ENCODE measurements around the gene NR1H2.

Gene NR1H2

DNA sequence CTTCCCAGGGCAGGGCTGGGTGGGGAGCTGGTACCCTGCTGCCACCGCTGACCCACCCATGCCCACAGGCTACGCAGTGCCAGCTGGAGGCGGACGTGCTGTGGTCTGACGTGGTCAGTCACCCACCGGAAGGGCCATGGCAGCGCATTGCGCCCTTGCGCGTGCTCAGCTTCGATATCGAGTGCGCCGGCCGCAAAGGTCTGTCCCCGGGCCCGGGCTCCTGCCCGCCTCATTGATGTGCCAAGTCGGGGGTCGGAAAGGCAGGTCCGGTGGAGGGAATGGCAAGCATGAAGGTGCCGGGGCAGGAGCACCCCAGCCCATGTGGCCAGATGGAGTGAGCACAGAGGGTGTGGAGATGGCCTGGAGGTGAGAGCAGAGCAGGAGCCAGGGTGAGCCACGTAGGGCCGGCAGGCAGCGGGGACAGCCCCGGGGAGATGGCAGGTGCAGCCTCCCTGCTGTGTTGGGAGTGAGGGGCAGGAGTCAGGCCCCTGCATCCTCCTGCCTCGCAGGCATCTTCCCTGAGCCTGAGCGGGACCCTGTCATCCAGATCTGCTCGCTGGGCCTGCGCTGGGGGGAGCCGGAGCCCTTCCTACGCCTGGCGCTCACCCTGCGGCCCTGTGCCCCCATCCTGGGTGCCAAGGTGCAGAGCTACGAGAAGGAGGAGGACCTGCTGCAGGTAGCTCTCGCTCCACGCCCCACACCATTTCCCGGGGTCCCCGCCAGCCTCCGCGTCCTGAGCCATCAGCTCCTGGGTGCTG, 26.5 kb downstream of the NR1H2 start:
- no peak for DNase-seq (ENCODE audit: low read depth)

DNA sequence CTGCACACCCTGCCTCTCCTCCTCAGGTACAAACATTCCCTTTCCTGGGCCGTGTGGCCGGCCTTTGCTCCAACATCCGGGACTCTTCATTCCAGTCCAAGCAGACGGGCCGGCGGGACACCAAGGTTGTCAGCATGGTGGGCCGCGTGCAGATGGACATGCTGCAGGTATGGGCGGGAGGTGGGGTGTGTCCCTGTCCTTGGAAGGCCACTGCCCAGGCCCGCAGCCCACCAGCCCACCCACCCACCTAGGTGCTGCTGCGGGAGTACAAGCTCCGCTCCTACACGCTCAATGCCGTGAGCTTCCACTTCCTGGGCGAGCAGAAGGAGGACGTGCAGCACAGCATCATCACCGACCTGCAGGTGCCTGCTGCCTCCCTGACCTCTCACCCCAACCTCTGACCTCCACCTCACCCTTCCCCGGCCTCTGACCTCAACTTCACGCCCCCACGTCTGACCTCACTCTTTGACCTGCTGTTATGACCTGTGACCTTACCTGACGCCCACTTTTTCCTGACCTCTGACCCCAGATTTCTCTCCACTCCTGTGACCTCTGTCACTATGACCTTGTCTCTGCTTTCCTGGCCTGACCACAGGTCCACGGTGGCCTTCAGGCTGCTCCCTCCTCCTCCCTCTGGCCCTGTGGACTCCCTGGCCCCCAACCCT, 30.0 kb downstream of the NR1H2 start:
- DNase-seq (ENCODE audit: low read depth) = no peak

DNA sequence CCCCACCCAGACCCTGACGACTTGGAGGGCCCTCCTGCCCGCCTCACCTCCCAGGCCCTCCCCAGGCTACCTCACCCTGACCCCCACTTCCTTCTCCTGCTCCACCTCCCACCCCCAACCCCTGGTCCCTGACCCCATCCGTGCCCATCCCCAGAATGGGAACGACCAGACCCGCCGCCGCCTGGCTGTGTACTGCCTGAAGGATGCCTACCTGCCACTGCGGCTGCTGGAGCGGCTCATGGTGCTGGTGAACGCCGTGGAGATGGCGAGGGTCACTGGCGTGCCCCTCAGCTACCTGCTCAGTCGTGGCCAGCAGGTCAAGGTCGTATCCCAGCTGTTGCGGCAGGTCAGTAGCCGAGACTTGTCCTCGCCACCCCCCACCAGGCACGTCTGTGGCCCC, 30.6 kb downstream of the NR1H2 start:
- DNase-seq (ENCODE audit: low read depth) = no peak

DNA sequence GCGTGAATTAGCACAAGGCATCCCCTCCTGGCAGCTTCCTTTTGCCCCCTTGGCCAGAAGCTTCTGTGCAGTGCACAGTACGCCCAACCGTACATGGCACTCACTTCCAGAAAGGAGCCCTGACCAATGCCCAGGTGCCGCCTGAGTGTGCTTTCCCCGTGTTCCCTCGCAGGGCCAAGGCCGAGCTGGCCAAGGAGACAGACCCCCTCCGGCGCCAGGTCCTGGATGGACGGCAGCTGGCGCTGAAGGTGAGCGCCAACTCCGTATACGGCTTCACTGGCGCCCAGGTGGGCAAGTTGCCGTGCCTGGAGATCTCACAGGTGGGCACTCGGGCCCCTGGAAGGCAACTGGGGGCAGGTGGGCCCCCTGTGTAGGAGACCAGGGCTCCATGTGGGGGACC, 33.1 kb downstream of the NR1H2 start:
- DNase-seq (ENCODE audit: low read depth) = no peak

DNA sequence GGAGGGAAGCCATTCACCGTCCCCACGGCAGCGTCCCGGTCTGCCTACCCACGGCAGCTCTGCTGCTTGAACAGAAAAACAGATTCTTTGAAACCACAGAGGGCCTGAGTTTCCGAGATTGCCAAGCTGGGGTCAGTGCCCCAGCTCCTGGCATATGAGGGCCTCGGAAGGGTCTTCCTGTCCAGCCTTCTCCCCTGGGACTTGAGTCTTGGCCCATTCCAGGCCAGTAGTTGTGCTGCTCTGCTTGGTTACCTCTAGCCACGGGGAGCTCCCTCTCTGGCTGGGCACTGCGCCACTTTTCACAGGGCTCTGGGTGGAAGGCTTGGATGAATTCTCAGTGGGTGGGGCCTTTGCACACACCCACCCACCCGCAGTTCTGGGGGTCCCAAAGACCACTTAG, 33.9 kb downstream of the NR1H2 start:
- DNase-seq (ENCODE audit: low read depth) = no peak

DNA sequence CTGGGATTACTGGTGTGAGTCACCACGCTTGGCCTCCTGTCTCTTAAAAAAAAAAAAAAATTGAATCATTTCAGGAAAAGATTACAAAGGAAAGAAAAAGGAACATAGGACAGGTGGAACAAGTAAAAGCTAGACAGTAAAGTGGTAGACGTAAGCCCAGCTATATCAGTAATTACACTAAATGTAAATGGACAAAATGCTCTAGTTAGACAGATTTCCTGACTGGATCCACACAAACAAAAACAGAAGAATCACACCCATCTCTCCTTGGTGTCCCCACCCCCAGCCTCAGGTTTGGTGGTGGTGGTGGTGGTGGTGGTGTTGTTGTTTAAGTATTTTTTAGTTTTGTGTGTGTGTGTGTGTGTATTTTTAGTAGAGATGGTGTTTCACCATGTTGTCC, 36.2 kb downstream of the NR1H2 start:
- no peak for DNase-seq (ENCODE audit: low read depth)

DNA sequence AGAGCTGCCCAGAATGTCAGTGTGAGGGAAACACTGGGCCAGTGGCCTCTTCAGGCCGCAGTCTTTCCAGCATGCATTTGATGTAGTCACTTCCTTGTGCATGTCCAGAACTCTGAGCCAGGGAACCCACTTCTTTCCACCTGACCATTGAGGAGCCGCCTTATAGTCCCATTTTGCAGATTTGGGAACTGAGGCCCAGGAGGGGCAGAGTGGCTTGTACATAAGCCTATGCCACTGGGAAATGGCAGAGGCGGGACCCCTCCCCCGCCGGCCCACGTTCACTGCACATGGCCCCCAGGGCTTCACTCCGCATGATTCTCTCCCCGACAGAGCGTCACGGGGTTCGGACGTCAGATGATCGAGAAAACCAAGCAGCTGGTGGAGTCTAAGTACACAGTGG, 36.8 kb downstream of the NR1H2 start:
- no peak for DNase-seq (ENCODE audit: low read depth)

DNA sequence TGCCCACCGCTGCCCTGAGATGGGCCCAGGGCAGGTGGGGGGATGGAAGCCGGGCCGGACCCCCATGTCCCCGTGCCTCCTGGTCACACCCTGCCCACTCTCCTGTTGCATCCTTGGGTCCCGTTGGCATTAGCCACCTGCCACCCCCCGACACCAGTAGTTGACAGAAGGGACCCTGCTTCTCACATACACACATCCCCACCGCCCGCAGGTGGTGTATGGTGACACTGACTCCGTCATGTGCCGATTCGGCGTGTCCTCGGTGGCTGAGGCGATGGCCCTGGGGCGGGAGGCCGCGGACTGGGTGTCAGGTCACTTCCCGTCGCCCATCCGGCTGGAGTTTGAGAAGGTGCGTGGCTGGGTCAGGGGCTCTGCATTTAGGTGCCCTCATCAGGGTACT, 37.3 kb downstream of the NR1H2 start:
- DNase-seq (ENCODE audit: low read depth) = no peak

DNA sequence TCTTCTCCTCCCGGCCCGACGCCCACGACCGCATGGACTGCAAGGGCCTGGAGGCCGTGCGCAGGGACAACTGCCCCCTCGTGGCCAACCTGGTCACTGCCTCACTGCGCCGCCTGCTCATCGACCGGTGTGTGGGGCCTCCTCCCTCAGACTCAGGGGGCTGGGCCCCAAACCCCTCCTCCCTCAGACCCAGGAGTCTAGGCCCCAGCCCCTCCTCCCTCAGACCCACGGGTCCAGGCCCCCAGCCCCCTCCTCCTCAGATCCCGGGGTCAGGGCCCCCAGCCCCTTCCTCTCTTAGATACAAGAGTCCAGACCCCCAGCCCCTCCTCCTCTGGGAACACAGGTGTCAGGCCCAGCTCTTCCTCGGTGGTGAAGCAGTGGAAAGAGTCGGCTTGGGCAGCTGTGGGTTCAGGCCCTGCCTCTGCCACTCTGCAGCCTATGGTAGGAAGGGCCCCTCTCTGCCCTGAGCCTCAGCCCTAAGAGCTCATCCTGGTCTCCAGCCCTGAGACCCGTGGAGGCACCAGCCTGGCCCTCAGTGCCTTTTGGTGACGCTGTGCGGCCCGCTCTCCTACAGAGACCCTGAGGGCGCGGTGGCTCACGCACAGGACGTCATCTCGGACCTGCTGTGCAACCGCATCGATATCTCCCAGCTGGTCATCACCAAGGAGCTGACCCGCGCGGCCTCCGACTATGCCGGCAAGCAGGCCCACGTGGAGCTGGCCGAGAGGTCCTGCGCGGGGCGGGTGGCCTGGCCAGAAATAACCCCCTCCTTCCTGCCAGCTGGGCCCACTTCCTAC, 38.8 kb downstream of the NR1H2 start:
- DNase-seq (ENCODE audit: low read depth) = peak; percentile 54

DNA sequence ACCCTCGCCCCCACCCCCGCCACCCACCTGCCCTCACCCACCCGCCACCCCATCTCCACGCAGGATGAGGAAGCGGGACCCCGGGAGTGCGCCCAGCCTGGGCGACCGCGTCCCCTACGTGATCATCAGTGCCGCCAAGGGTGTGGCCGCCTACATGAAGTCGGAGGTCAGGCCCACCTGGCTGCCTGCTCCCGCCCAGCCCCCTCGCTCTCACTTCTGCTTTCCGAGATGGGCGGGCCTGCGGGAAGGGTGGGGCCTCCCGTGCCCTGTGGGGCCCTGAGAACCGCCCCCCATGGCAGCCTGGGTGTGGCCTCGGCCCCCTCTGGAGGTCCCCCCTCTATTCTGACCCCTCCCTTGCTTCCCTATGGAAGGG, 39.4 kb downstream of the NR1H2 start:
- DNase-seq (ENCODE audit: low read depth) = no peak

DNA sequence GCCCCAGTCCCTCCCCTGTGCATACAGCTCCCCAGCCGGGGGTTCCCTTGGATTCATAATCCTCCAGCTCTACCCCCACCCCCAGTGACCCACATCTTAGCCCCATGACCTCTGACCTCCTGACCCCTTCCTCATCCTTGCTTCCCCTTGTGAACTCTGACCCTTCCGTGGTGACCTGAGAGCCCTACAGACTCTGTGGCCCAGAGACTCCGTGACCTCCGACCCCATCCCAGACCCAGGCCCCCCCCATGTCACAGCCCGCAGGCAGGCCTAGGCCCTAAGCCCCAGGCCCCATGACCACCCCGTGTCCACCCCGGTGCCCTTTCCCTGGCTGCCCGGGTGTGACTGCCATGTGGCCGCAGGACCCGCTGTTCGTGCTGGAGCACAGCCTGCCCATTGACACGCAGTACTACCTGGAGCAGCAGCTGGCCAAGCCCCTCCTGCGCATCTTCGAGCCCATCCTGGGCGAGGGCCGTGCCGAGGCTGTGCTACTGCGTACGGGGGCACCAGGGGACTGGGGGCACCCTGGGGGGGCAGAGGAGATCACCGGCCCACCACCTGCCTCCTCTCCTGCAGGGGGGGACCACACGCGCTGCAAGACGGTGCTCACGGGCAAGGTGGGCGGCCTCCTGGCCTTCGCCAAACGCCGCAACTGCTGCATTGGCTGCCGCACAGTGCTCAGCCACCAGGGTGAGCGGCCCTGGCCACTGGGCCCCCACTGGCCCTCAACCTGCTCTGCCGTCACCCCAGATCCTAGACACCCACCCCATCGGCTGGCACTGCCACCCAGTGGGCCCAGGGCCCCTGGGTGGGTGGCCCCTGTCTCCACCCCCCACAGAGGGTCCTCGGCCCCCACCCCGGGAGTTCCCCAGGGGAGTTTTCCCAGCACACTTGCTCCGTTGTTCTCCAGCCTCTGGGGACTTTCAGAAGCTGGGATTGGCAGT, 40.0 kb downstream of the NR1H2 start:
- no peak for DNase-seq (ENCODE audit: low read depth)

DNA sequence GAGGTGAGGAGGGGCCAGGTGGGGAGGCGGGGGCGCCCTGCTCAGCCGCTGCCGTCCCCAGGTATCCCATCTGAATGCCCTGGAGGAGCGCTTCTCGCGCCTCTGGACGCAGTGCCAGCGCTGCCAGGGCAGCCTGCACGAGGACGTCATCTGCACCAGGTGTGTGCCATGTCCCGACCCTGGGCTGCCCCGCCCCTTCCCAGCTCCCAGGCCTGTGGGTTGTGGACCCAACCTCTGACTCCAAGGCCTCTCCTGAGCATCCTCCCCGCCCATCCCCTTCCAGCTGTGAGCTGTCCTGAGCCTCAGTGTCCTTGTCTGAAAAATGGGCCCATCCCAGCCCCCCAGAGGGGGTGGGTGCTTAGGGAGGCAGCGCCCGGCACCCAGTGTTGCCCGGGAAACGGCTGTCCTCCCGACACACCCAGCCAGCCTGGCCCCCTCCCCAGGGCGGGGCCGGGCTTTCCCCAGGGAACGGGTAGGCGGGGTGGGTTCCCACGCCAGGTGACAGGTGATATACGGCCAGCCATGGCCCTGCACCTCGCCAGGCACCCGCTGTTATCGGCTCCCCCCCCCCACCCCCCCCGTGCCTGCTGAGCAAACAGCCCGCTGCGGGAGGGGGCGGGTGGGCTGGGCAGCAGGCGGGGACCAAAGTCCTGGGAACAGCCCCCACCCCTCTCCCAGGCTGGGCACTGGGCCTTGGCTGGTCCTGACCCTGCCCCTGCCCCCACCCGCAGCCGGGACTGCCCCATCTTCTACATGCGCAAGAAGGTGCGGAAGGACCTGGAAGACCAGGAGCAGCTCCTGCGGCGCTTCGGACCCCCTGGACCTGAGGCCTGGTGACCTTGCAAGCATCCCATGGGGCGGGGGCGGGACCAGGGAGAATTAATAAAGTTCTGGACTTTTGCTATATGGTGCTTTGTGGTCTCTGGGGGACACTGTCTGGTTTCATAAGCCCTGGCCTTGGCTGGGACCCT, 41.1 kb downstream of the NR1H2 start:
- no peak for DNase-seq (ENCODE audit: low read depth)

DNA sequence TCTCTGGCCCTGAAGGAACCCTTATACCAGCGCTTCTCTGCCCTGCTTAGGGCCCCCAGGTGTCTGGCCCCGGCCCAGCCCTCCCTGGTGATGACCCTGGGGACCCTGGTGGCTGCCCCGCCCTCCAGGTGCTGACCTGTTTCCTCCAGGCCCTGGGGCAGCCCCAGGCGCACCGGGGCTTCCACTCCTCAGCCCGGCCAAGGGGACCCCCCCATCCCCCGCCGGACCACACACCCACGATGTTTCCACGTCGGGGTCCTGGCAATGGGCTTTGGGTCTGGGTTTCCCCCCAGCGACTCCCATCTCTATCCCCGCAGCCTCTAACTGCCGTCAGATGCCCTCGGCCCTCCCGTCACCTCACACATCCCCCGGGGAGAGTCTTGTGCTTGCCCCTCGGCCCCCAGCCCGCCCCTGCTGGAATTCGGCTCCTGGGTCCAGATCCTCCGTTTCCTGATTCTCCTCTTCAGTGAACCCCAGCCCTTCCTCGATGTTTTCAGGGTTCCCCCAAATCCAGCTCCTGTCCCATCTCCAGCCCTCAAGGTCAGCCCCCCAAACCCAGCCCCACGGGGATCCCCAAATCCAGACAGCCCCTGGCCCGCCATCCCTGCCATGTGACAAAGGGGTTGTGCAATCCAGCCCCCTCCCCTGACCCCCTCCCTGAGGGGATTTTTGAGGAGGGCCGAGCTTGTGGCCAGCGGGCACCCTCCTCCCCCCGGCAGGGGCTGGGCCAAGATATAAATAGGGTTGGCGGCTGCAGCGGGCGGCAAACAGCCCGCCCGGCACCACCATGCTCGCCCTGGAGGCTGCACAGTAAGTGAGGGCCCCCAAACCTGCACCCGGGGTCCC, 42.1 kb downstream of the NR1H2 start, which contains the start of gene SPIB:
TSS of gene SPIB (plus strand) at position 763 of the 846 bp plus-strand sequence. CDS start at position 788, 25 bp downstream.
- DNase-seq (ENCODE audit: low read depth) = no peak

DNA sequence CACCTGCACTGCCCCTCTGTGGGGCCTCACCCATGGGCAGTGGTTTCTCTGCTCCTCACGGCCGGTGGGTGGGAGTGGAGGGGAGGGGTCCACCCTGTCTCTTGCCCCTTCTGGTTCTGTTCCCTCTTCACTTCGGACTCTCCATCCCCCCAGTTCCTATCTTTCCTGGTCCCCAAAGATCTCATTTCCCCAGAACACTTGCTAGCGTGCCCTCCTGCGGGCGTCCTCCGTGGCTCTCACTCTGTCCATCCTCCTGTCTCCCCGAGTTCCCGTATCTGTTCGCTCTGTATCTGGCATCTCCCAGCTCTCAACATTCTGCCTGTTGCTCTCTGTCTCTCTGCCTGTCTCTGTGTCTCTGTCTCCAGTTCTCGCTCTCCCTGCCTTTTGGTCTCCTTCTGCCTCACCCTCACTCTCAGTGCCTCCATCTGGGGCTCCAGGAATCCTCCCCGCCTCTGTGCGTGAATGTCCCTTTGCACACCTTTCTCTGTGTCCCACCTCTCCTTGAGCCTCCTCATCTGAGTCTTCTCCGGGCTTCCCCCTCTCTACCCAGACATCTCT, 42.8 kb downstream of the NR1H2 start:
- no peak for DNase-seq (ENCODE audit: low read depth)

DNA sequence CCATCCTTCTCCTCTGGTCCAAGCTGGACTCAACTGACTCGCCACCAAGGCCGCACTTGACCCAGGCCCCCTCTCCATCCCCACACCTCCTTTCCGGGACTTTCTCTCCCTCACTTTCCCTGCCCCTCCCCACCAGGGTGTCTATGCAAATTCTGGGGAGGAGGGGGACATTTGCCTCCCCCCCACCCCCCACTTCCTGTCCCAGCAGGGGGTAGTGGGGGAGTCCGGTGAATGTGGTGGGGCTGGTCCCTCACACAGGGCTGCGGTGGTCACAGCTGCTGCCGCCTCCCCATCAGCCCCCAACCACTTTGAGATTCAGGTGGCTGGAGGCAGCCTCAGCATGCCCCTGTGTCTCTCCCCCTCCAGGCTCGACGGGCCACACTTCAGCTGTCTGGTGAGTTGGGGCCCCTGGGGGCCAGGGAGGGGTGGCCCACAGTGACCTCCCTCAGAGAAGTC, 43.4 kb downstream of the NR1H2 start:
- no peak for DNase-seq (ENCODE audit: low read depth)

DNA sequence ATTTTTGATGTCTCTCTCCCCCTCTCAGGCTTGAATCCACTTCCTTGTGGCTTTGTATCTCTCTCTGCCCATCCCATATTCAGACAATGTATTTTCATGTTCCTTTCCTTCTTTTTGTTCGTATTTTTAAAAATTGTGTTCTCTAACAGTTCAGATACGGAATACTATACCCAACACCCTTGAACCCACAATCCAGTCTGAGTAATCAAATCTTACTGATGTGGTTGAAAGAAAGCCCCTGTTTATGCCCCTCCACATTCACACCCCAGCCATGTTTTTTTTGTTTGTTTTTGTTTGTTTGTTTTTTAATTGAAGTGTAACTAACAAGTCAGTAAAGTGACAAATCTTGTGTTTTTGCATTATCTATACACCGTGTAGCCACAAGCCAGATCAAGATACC, 43.9 kb downstream of the NR1H2 start:
- no peak for DNase-seq (ENCODE audit: low read depth)

DNA sequence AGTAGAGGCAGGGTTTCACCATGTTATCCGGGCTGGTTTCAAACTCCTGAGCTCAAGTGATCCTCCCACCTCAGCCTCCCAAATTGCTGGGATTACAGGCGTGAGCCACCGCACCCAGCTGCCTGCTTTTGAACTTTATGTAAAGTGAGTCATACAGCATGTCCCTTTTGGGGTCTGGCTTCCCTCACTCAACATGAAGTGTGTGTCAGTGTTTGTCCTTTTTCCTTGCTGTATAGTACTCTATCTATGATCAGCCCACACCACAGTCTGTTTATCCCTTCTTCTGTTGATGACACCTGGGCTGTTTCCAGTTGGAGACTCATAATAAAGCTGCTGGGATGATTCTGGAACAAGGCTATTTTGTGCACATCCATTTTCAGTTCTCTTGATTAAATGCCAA, 44.6 kb downstream of the NR1H2 start:
- DNase-seq (ENCODE audit: low read depth) = no peak

DNA sequence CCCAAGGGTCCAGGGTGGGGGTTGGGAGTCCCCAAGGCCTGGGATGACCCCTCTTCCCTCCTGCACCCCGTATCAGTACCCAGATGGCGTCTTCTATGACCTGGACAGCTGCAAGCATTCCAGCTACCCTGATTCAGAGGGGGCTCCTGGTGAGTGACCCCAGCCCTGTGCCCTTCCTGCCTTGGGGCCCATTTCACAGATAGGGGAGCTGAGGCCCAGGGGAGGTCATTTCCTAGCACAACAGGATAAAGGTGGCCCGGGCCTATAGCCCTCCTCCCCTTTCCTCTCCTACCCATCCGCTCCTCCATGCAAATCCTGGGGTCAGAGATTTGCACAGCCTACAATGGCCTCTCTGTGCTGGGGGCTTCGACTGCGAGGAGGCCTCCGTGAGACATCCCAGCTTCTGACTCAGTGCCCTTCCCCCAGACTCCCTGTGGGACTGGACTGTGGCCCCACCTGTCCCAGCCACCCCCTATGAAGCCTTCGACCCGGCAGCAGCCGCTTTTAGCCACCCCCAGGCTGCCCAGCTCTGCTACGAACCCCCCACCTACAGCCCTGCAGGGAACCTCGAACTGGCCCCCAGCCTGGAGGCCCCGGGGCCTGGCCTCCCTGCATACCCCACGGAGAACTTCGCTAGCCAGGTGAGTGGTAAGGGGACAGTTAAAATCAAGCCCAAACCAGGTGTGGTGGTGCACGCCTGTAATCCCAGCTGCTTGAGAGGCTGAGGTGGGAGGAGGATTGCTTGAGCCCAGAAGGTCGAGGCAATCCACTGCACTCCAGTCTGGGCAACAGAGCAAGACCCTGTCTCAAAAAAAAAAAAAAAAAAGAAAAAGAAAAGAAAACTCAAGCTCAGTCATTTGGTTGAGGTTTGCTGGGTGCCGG, 46.4 kb downstream of the NR1H2 start:
- no peak for DNase-seq (ENCODE audit: low read depth)

Measured in activated T-helper 1 cell treated with Interleukin-2 at 50 U/mL for 16 hours (primary cell).